HL-60 (cell line): Measurements from ENCODE around the gene C16orf90.
"Not testable (repeated sequence)": the region's sequence is repeated elsewhere in the genome, so short reads cannot be mapped to it uniquely, and the experiment has no call there.

Experiments used
- DNase-seq, 2 experiments: peaks; one replicate each; pipeline ENCODE4 v3.0.0-alpha.2; 2010 to 2020; ENCODE audit warnings: low read depth in 1 of 2, low spot score in 1 of 2
- H3K27ac ChIP-seq: fragments of 250-450 bp; sonication (Bioruptor Pico); replicated peaks from 2 replicates; pipeline ENCODE4 v1.5.1; 2020; ENCODE audit warnings: mild to moderate bottlenecking, moderate library complexity
- H3K27me3 ChIP-seq: fragments of 250-450 bp; sonication (Bioruptor Pico); 2 replicates; pipeline ENCODE4 v1.5.1; 2021; ENCODE audit warnings: mild to moderate bottlenecking, moderate library complexity; ENCODE audit not compliant: insufficient read depth, poor library complexity, severe bottlenecking
- H3K4me3 ChIP-seq: replicated peaks from 2 replicates; pipeline ENCODE4 v1.5.1; 2011; ENCODE audit warnings: mild to moderate bottlenecking, control low read depth, low read length; ENCODE audit not compliant: insufficient read depth
- CTCF ChIP-seq: IDR thresholded peaks from one replicate; pipeline ENCODE4 v1.5.1; 2011; ENCODE audit warnings: low read length, control low read depth, inconsistent platforms; ENCODE audit not compliant: insufficient read depth
- GABPA ChIP-seq: IDR thresholded peaks from 2 replicates; pipeline ENCODE4 v1.6.1; 2012; ENCODE audit warnings: low read depth
- POLR2AphosphoS5 ChIP-seq: IDR thresholded peaks from 2 replicates; pipeline ENCODE4 v1.6.1; 2012; ENCODE audit warnings: low read depth
- SPI1 ChIP-seq: IDR thresholded peaks from 2 replicates; pipeline ENCODE4 v1.6.1; 2012; ENCODE audit warnings: low read depth, mild to moderate bottlenecking, borderline replicate concordance
- TF ChIP-seq, protein P1 (sequence below): IDR thresholded peaks from 2 replicates; pipeline ENCODE4 v1.6.1; 2012; ENCODE audit warnings: low read depth; ENCODE audit not compliant: insufficient replicate concordance

The C16orf90 gene

DNA sequence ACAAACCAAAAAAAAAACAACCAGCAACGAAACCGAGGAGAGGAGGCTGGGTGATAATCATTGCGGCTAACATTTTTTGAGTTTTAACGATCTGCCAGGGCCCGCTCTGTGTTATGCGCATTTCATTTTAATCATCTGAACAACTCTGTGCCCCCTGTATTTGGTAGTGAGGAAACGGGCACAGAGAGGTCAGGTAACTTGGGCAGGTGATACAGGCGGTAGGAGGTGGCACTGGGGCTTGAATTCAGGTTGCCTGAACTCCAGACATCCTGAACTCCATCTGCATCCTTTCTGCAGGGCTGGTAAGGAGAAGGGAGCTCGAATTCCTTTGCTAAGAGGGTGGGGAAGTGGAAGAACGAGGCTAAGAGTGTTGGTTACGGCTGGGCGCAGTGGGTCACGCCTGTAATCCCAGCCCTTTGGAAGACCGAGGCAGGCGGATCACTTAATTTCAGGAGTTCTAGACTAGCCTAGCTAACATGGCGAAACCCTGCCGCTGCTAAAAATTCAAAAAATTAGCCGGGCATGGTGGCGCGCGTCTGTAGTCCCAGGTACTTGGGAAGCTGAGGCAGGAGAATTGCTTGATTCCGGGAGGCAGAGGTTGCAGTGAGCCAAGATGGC lies 6.6 kb upstream of the C16orf90 start:
- no peak for DNase-seq
- peak overlapping the region; percentile 81 for H3K27ac ChIP-seq

DNA sequence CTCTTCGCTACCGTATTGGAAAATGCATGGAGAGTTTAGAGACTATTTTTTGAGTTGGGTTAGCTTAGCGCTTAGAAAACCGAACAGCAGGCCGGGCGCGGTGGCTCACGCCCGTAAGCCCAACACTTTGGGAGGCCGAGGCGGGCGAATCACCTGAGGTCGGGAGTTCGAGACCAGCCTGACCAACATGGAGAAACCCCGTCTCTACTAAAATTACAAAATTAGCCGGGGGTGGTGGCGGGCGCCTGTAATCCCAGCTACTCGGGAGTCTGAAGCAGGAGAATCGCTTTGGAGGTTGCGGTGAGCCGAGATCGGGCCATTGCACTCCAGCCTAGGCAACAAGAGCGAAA lies 6.1 kb upstream of the C16orf90 start:
- Histone ChIP-seq H3K27ac (peak overlapping the region; percentile 81), H3K4me3 (peak overlapping the region; percentile 91)
- not testable (repeated sequence) for H3K27me3 ChIP-seq, DNase-seq

More for the DNA sequence above, 6.6 kb upstream of the C16orf90 start:
- TF ChIP-seq CTCF (no peak), POLR2AphosphoS5 (no peak), GABPA (no peak), SPI1 (no peak)
- TF ChIP-seq, protein P1, sequence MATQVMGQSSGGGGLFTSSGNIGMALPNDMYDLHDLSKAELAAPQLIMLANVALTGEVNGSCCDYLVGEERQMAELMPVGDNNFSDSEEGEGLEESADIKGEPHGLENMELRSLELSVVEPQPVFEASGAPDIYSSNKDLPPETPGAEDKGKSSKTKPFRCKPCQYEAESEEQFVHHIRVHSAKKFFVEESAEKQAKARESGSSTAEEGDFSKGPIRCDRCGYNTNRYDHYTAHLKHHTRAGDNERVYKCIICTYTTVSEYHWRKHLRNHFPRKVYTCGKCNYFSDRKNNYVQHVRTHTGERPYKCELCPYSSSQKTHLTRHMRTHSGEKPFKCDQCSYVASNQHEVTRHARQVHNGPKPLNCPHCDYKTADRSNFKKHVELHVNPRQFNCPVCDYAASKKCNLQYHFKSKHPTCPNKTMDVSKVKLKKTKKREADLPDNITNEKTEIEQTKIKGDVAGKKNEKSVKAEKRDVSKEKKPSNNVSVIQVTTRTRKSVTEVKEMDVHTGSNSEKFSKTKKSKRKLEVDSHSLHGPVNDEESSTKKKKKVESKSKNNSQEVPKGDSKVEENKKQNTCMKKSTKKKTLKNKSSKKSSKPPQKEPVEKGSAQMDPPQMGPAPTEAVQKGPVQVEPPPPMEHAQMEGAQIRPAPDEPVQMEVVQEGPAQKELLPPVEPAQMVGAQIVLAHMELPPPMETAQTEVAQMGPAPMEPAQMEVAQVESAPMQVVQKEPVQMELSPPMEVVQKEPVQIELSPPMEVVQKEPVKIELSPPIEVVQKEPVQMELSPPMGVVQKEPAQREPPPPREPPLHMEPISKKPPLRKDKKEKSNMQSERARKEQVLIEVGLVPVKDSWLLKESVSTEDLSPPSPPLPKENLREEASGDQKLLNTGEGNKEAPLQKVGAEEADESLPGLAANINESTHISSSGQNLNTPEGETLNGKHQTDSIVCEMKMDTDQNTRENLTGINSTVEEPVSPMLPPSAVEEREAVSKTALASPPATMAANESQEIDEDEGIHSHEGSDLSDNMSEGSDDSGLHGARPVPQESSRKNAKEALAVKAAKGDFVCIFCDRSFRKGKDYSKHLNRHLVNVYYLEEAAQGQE, result no peak
- Histone ChIP-seq H3K27me3 (no peaks in the 10 kb centered on the region), H3K4me3 (peak overlapping the region; percentile 91)

DNA sequence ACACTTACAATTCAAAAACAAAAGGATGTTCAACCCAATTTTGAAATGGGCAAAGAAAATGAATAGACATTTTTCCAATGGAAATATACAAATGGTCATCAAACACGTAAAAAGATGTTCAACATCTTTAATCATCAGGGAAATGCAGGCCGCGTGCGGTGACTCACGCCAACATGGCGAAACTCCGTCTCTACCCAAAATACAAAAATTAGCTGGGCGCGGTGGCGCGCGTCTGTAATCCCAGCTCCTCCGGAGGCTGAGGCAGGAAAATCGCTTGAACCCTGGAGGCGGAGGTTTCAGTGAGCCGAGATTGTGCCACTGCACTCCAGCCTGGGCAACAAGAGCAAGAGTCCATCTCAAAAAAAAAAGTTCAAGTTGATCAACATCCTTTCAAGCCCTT lies 3.7 kb upstream of the C16orf90 start:
- Histone ChIP-seq H3K4me3 (no peak overlapping the region), H3K27me3 (no peaks in the 10 kb centered on the region), H3K27ac (no peak overlapping the region)
- TF ChIP-seq GABPA, result no peak
- TF ChIP-seq POLR2AphosphoS5, result no peak
- no peak for TF ChIP-seq SPI1
- TF ChIP-seq CTCF, result no peak
- TF ChIP-seq, protein P1, result no peak
- no peak for DNase-seq

DNA sequence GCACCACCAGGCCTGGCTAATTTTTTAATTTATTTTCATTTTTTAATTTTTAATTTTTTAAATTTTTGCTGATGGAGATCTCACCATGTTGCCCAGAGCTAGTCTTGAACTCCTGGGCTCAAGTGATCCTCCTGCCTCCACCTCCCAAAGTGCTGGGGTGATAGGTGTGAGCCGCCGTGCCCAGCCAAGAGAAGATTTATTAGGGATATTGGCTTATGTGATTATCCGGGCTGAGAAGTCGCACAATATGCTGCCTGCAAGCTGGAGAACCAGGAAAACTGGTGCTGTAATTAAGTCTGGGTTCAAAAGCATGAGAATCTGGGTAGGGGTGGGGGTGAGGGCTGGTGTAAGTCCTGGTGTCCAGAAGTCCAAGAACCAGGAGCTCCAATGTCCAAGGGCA lies 2.5 kb upstream of the C16orf90 start:
- H3K27ac ChIP-seq, result no peak overlapping the region
- no peaks in the 10 kb centered on the region for H3K27me3 ChIP-seq
- TF ChIP-seq POLR2AphosphoS5, result no peak
- no peak for TF ChIP-seq SPI1
- TF ChIP-seq, protein P1, result no peak
- TF ChIP-seq GABPA, result no peak
- TF ChIP-seq CTCF, result no peak
- H3K4me3 ChIP-seq, result no peak overlapping the region
- DNase-seq, result no peak
